Retina (tissue), 1 donor: ENCODE data around the gene PNMT.

Experiments used
- DNase-seq: peaks from one replicate; pipeline ENCODE4 v3.0.0-alpha.2; 2016

The PNMT gene

DNA sequence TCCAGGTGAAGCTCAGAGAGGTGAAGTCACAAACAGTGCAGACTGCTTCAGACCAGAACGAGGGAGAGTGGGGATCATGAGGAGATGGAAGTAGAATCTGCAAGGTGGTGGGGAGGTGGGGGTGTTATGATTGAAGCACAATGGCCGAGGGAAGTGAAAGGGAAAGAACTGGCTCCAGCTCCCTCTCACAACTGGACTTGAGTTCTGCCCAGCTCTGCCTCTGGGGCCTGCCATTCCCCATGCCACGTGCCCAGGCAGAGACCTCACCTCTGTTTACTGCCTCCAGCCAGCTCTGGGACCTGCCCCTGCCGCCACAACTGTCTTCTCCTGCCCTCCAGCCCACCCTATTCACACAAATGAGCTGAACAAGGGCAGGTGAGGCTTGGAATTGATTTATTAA is 2.5 kb downstream of the PNMT start:
- no peak for DNase-seq

DNA sequence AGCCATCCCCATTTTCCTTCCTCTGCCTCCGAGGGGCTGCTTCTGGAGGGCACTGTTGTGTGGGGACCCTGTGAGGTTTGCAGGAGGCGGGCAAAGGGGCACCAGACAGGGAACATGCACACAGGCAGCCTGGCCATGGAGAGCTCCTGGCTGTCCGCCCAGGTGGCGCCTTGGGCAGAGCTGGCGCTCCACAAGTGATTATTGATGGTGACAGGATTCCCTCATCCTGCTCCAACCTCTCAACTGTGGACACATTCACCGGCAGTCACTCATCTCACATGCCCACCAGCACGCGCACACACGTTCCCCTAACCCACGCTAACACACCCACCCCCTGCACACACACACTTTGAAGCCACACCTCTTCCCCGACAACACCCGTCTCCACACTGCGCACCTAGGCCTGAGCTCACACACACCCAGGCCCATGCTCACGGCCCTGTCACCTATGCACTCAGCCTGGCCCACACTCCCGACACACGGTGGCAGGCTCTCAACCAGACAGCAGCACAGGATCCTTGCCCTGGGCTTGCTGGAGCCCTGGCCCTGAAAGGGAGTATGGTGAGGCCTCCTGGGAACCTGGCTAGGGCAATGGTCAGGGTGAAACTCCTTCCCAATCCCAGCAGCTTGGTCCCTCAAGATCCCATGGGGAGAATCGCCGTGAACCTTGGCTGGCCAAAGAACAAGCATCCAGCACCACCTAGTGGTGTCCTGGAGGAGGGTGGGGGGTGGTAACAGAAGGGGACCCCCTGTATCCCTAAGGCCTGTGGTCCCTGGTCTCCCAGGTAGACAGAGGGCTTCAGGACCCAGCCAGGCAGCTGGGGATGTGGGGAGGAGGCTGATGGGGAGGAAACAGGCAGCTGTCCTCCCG is 3.6 kb downstream of the PNMT start:
- peak; percentile 65 for DNase-seq

- no peak for DNase-seq
Measured at GRCh38 chr17:39672522-39673334, 4.5 kb downstream of the PNMT start.

GRCh38 chr17:39673335-39674081 is 5.3 kb downstream of the PNMT start:
- DNase-seq = no peak

DNA sequence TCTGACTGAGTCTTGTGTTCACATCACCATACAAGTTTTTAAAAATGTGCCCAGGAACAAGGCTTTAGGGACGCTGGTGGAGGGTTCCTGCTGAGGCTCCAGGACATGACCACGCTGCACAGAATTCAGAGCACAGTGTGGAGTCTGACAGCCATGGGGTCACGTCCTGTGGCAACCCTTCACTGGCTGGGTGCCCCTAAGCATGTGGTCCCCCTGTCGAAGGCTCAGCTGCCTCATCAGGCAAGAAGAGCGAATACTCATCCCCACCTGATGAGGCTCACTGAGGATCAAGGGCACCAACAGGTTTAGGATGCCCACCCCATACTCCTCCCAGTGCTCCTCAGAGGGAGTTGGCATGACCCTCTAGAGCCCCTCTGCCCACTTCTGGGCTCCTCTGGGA is 5.9 kb downstream of the PNMT start:
- no peak for DNase-seq

- no peak for DNase-seq
Measured at GRCh38 chr17:39674702-39675389, 6.6 kb downstream of the PNMT start.

GRCh38 chr17:39675390-39676082 is 7.3 kb downstream of the PNMT start:
- DNase-seq = no peak

GRCh38 chr17:39676198-39676819 is 8.1 kb downstream of the PNMT start:
- DNase-seq = no peak

- no peak for DNase-seq
Measured at GRCh38 chr17:39677072-39677471, 8.8 kb downstream of the PNMT start.

DNA sequence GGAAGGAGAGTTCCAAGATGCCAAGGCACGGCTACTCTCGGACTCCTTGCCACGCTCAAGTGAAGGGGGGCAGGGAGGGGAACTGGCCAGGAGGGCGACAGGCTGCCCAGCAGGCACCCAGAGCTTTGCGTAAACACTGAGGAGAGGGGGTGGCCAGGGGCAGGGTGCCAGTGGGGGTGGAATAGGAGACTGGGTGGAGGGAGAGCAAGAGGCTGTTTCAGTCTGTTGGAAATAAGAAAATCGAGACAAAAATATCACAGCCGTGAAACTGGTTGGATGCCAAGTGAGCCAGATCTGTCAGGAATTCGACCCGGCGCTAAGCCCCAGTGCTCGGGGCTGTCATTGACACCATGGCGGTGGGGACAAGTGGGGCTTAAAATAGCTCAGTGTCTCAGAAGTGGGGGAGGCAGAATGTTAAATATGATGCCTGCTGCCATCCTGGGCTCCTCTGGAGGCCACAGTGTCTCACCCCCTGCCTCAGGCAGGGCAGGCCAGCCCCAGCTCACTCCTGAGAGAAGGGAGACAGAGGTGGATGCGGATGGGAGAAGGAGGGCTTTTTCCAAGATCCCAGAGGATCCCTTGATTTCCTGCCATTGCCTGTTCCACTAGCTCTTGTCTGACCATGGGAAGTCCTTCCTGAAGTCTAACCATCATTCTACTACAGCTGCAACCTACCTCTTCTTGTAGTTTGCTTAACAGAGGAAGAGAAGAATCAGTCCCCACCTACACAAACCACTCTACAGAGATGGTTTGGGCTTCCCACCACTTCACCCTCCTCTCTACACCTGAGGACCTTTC is 9.5 kb downstream of the PNMT start:
- no peak for DNase-seq

DNA sequence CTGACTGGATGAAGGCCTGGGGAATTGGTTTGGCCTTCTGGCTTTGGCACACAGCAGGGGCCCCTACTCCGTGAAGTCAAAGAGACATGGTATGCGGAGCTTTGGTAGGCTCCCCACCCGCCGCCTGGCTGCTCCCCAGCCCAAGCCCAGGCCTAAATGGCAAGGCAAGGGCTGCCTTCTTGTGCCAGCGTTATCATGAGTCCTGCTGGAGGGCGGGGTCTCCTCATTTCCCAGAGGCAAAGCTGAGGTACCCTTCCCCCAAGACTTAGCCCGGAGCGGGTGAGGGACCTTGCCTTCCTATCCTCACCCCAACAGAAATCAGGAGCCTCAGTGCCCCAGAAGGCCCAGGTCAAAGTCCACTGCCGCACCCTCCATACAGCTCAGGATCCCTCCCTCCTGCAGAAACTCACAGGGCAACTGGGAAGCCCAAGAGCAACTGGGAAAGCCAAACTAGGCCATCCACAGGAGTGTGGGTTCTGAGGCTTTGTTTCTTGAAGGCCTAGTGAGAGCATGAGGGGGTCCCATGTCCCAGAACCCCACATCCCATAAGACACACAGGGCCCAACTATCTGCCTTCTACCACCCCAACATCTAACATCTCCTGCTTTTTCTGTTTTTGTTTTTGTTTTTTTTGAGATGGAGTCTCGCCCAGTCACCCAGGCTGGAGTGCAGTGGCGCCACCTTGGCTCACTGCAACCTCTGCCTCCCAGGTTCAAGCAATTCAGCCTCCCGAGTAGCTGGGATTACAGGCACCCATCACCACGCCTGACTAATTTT is 10.3 kb downstream of the PNMT start:
- DNase-seq = no peak

DNA sequence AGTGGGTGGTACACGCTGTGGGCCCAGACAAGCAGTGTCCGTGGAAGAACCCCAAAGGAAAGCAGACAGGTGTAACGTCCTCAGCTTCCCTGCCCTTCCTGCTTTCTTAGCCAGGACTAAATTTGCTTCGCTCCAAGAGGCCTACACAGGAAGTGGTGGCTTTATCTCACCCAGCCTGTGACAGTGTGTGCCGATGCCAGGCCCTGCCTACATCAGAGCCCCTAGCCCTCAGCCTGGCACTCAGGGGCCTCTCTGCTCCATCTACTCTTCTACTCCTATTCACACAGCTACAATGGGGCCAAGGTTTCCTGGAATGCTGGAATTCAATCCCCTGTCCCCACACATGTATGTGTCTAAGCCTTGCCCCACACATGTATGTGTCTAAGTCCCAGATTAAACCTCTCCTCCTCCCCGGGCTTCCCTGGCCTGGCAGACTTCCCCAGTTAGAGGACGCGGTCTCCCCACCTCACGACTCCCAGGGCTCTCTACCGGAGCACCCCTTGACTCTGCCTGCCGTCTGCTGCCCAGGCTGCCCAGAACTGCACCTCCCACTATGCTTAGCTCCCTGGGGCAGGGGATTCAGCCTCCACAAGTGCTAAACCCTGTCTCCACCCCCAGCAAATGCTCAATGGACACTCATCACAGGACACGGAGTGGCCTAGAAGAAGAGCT is 11.4 kb downstream of the PNMT start:
- DNase-seq = no peak

GRCh38 chr17:39683295-39683939 is 15.2 kb downstream of the PNMT start:
- no peak for DNase-seq

- DNase-seq = no peak
Measured at GRCh38 chr17:39684369-39685192, 16.3 kb downstream of the PNMT start.

GRCh38 chr17:39687101-39687545 is 18.9 kb downstream of the PNMT start:
- DNase-seq = no peak

DNA sequence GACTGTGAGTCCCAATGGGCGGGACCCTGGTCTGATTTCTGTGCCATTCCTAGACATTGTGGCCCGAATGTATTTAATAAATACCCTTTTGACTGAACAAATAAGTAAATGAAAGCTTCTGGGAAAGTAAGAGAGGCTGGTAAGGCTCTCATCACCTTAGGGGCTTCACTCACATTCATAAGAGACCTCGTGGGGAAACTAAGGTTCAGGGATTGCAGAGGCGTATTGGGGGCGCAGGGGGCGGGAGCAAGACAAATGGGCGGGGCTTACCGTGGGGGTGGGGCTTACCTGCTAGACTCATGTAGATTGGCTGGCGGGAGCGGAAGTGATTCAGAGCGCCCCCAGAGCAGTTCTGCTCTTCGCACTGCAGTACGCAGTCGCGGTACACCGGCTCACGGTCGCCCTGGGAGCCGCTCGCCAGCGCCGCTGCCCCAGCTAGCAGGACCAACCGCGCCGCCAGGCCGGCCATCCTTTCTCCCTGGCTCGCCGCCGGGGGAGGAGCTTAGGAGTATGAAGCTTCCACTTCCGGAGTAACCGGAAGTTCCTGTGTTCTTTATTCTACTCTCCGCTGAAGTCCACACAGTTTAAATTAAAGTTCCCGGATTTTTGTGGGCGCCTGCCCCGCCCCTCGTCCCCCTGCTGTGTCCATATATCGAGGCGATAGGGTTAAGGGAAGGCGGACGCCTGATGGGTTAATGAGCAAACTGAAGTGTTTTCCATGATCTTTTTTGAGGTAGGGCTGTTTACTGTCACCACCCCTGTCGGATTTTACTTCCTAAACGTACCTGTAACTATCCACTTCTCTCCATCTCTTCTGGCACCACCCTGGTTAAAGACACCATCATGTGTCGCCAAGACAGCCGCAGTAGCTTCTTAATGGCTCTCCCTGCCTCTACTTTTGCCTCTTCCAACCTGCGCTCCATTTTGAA is 19.6 kb downstream of the PNMT start, which contains the start of gene PGAP3:
Gene PGAP3 (minus strand): TSS at position 512 of the 929 bp plus-strand sequence. CDS start 43 bp downstream, at position 469.
- DNase-seq = peak; percentile 98
